K562 (cell line): ENCODE data around the gene DCST1. TPM values are rescaled to one million over a fixed set of nuclear protein-coding genes. Genes with fewer than 3 reads are reported as not detected.

Experiments used
- ATAC-seq: fragments of 200-7000 bp; cut with Tn5 transposase; 3 replicates; pipeline ENCODE4 v1.9.1; 2020; ENCODE audit warnings: moderate library complexity
- BruUV-seq: library from RNA; stranded (reverse); fragments of 400-500 nt; replicated peaks from 2 replicates; lab custom pipeline; 2021; lab: Mats Ljungman, UMichigan
- CTCF ChIA-PET: fragments of 300-600 bp; formaldehyde crosslinking; extraction: SDS; loops from one replicate; lab custom pipeline; 2021; ENCODE audit warnings: low intra/inter-chr PET ratio; lab: Yijun Ruan, JAX
- POLR2A ChIA-PET: fragments of 300-600, 350-650 bp; sonication (Branson Sonifier 250); formaldehyde crosslinking; extraction: SDS; loops from one replicate; lab custom pipeline; 2021; ENCODE audit warnings: antibody characterized with exemption, inconsistent platforms; lab: Yijun Ruan, JAX
- DNase-seq, 4 experiments: peaks; one replicate each; pipeline versions ENCODE4 v3.0.0 to v3.0.0-alpha.2; 2011 to 2018; ENCODE audit warnings: low spot score in 3 of 4, mixed read lengths in 3 of 4; ENCODE audit errors: extremely low read depth in 1 of 4
- FAIRE-seq: peaks from 2 replicates; lab custom pipeline; 2011; peaks lifted over from hg19 to GRCh38; lab: Jason Lieb, UNC
- H2AFZ ChIP-seq: 2 replicates; pipeline ENCODE4 v1.6.0; 2011; ENCODE audit warnings: low read depth, low read length, control low read depth, inconsistent platforms
- H3K27ac ChIP-seq: fragments of 200-600 bp; 3 replicates; pipeline ENCODE4 v1.8.0; 2011; ENCODE audit warnings: low read depth, mild to moderate bottlenecking, control low read depth, inconsistent platforms, low read length, moderate library complexity, mixed read lengths; ENCODE audit errors: extremely low read depth
- H3K27me3 ChIP-seq, 2 experiments: fragments of 300-600 bp in 1 of 2; 2 replicates in 1 of 2; 3 replicates in 1 of 2; pipeline versions ENCODE4 v1.6.0 to v1.8.0; 2011; ENCODE audit warnings: inconsistent platforms in 2 of 2, low read length in 2 of 2, mild to moderate bottlenecking in 1 of 2, mixed read lengths in 1 of 2, moderate library complexity in 1 of 2; ENCODE audit not compliant: control insufficient read depth in 2 of 2, insufficient read depth in 2 of 2
- H3K36me3 ChIP-seq: fragments of 300-600 bp; 3 replicates; pipeline ENCODE4 v1.8.0; 2011; ENCODE audit warnings: mild to moderate bottlenecking, low read length, inconsistent platforms; ENCODE audit not compliant: control insufficient read depth, insufficient read depth
- H3K4me1 ChIP-seq, 2 experiments: fragments of 200-600 bp in 1 of 2; replicated peaks in 1 of 2; 2 replicates in 1 of 2; 3 replicates in 1 of 2; pipeline versions ENCODE4 v1.5.1 to v1.8.0; 2011; ENCODE audit warnings: inconsistent platforms in 2 of 2, low read length in 2 of 2, mild to moderate bottlenecking in 1 of 2, mixed read lengths in 1 of 2, moderate library complexity in 1 of 2; ENCODE audit not compliant: control insufficient read depth in 2 of 2, insufficient read depth in 2 of 2
- H3K4me2 ChIP-seq: 2 replicates; pipeline ENCODE4 v1.6.1; 2011; ENCODE audit warnings: low read length, control low read depth, inconsistent platforms, mixed read lengths; ENCODE audit not compliant: insufficient read depth
- H3K4me3 ChIP-seq: fragments of 200-600 bp; sonication (generic), shearing (Covaris generic); 2 replicates; pipeline ENCODE4 v1.5.1; 2016; ENCODE audit warnings: control low read depth, inconsistent platforms
- H3K79me2 ChIP-seq: fragments of 200-600 bp; 3 replicates; pipeline ENCODE4 v1.8.0; 2011; ENCODE audit warnings: low read length, inconsistent platforms; ENCODE audit not compliant: control insufficient read depth, insufficient read depth
- H3K9ac ChIP-seq, 2 experiments: 2 replicates each; pipeline versions ENCODE4 v1.6.0 to v1.6.1; 2011; ENCODE audit warnings: low read depth in 2 of 2, low read length in 2 of 2, control low read depth in 1 of 2, inconsistent platforms in 1 of 2, mild to moderate bottlenecking in 1 of 2, mixed read lengths in 1 of 2; ENCODE audit not compliant: insufficient read depth in 1 of 2
- H3K9me1 ChIP-seq: one replicate; pipeline ENCODE4 v1.6.0; 2011; ENCODE audit warnings: inconsistent platforms, mild to moderate bottlenecking, low read length, moderate library complexity; ENCODE audit not compliant: control insufficient read depth, insufficient read depth
- H3K9me3 ChIP-seq: replicated peaks from 2 replicates; pipeline ENCODE4 v1.5.1; 2011; ENCODE audit warnings: low read depth, low read length, inconsistent platforms; ENCODE audit not compliant: control insufficient read depth, insufficient read depth
- H4K20me1 ChIP-seq: replicated peaks from 2 replicates; pipeline ENCODE4 v1.6.1; 2011; ENCODE audit warnings: low read length, inconsistent platforms, mixed read lengths; ENCODE audit not compliant: control insufficient read depth, insufficient read depth
- CBFB ChIP-seq: sonication (generic); formaldehyde crosslinking; IDR thresholded peaks from 2 replicates; pipeline ENCODE4 v1.4.0; 2020; ENCODE audit warnings: mild to moderate bottlenecking, missing genetic modification reagents
- FOXJ2 ChIP-seq: fragments of 200-800 bp; sonication (Bioruptor generic); IDR thresholded peaks from 2 replicates; pipeline ENCODE4 v1.6.1; 2016; ENCODE audit warnings: missing genetic modification characterization, missing compliant biosample characterization
- KLF16 ChIP-seq: IDR thresholded peaks from 2 replicates; pipeline ENCODE4 v1.6.1; 2016; ENCODE audit warnings: antibody characterized with exemption
- MEF2A ChIP-seq: IDR thresholded peaks from 2 replicates; pipeline ENCODE4 v1.6.1; 2011; ENCODE audit warnings: low read depth, mild to moderate bottlenecking, low read length, moderate library complexity; ENCODE audit not compliant: control insufficient read depth
- NFATC3 ChIP-seq: fragments of 450-650 bp; IDR thresholded peaks from 2 replicates; pipeline ENCODE4 v1.6.1; 2017; ENCODE audit warnings: mild to moderate bottlenecking
- RUNX1 ChIP-seq: sonication (generic); IDR thresholded peaks from 2 replicates; pipeline ENCODE4 v1.6.1; 2016; ENCODE audit warnings: antibody characterized with exemption, low read depth
- ZMIZ1 ChIP-seq, 2 experiments: fragments of 150-350 bp in 1 of 2; IDR thresholded peaks; 2 replicates each; pipeline ENCODE4 v1.6.1; 2012 to 2016; ENCODE audit warnings: low read depth in 2 of 2, low read length in 2 of 2, mild to moderate bottlenecking in 1 of 2, moderate library complexity in 1 of 2
- ZNF644 ChIP-seq: fragments of 200-800 bp; sonication (Bioruptor generic); IDR thresholded peaks from 2 replicates; pipeline ENCODE4 v1.6.1; 2016; ENCODE audit warnings: low read depth, missing genetic modification characterization, missing compliant biosample characterization
- ZNF668 ChIP-seq: fragments of 250-450 bp; sonication (Bioruptor Pico); IDR thresholded peaks from 2 replicates; pipeline ENCODE4 v1.8.0; 2022; ENCODE audit warnings: mild to moderate bottlenecking, inconsistent platforms
- WGBS: fragments of 100-300 bp; shearing (Covaris generic); methylation state at CpG from one replicate; pipeline ENCODE4 v1.1.6; 2016; ENCODE audit warnings: low coverage, mixed read lengths; ENCODE audit not compliant: insufficient coverage; ENCODE audit errors: missing lambda C conversion rate; 5-methylcytosine and 5-hydroxymethylcytosine counted together
- in situ Hi-C: fragments of 300-500 bp; cut with MboI; formaldehyde crosslinking; loops from 4 replicates; pipeline ENCODE4 v1.15.0; 2018; ENCODE audit warnings: inconsistent platforms, mixed read lengths
- intact Hi-C: fragments of 100-400 bp; cut with micrococcal nuclease; formaldehyde crosslinking; loops from 2 replicates; pipeline ENCODE4 v1.14.2; 2022
- polyA plus RNA-seq, 8 experiments: library from polyadenylated mRNA; depleted of rRNA in 4 of 8; stranded (reverse) in 5 of 8; unstranded in 3 of 8; fragments of >200 nt; fragmentation: Nextera tagmentation in 2 of 8; fragmentation: Illumina TruSeq in 1 of 8; extraction: Ambion mirVana in 2 of 8; extraction: Trizol in 1 of 8; gene quantifications; 2 replicates each; pipeline versions ENCODE4 v1.2.1 to v1.2.3, GENCODE V29; 2011 to 2014; ENCODE audit warnings: inconsistent platforms in 1 of 8, missing spikeins in 1 of 8
- total RNA-seq, 7 experiments: library from RNA; depleted of rRNA in 6 of 7; stranded (reverse); fragments of >200 nt in 6 of 7; fragmentation: Illumina TruSeq in 2 of 7; extraction: Trizol in 2 of 7; gene quantifications; 2 replicates each; pipeline versions ENCODE4 v1.2.1 to v1.2.3, GENCODE V29; 2011 to 2021; ENCODE audit warnings: low replicate concordance in 1 of 7
- TF ChIP-seq, protein P1 (sequence below): fragments of 250-450 bp; sonication (Bioruptor Pico); IDR thresholded peaks from 2 replicates; pipeline ENCODE4 v1.8.0; 2021; ENCODE audit warnings: mild to moderate bottlenecking, moderate library complexity

The DCST1 gene
- total and polyA plus RNA-seq, 9 of the 15 experiments (the other 6 are each of a cell fraction or from before 2014, with no cell fraction given): not detected

GRCh38 chr1:155043793-155044192 is 10.2 kb downstream of the DCST1 start:
- WGBS: 54% methylated on average over 3 of the region's 3 CpGs
- in situ Hi-C loops: no loop called here
- H3K9ac ChIP-seq: no peak overlapping the region
- no peak overlapping the region for H3K27ac ChIP-seq
- DNase-seq (no peak), ATAC-seq (no peak), FAIRE-seq (no peak)
- peaks cover 6% of the 10 kb centered on the region; the same call in 1 of the 2 replicates for H4K20me1 ChIP-seq
- peaks cover 9 to 27% of the 10 kb centered on the region in 2 experiments; a peak in 4 of 5 replicates for H3K4me1 ChIP-seq
- no peak for TF ChIP-seq CBFB (CRISPR knock-in tag)
- no peak for TF ChIP-seq KLF16
- TF ChIP-seq, protein P1, sequence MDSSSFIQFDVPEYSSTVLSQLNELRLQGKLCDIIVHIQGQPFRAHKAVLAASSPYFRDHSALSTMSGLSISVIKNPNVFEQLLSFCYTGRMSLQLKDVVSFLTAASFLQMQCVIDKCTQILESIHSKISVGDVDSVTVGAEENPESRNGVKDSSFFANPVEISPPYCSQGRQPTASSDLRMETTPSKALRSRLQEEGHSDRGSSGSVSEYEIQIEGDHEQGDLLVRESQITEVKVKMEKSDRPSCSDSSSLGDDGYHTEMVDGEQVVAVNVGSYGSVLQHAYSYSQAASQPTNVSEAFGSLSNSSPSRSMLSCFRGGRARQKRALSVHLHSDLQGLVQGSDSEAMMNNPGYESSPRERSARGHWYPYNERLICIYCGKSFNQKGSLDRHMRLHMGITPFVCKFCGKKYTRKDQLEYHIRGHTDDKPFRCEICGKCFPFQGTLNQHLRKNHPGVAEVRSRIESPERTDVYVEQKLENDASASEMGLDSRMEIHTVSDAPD (CRISPR knock-in tag): no peak
- TF ChIP-seq RUNX1: no peak
- TF ChIP-seq FOXJ2 (tag): no peak
- TF ChIP-seq ZMIZ1 (IDR thresholded peaks at IDR 0.05; ENCODE audit: low read depth in 2 of 2, low read length in 2 of 2): no peak
- no peak for TF ChIP-seq NFATC3
- TF ChIP-seq ZNF668 (CRISPR knock-in tag): no peak
- TF ChIP-seq MEF2A: no peak
- TF ChIP-seq ZNF644 (tag): no peak
- ChIA-PET CTCF (no interaction called here), POLR2A (interaction anchor here (0.6 to 2.1 kb wide), 5 partner anchors 16 to 495 kb away, joined by 3 to 5 read pairs (median 3); no protein-coding TSS in a partner anchor)
- no peak overlapping the region for H3K4me2 ChIP-seq
- H3K79me2 ChIP-seq: no peaks in the 10 kb centered on the region
- no peak overlapping the region for H3K4me3 ChIP-seq
- BruUV-seq: no TSS peak
- no peaks in the 10 kb centered on the region for H3K9me3 ChIP-seq
- intact Hi-C loops: no loop called here
- no peaks in the 10 kb centered on the region; a peak in 1 of 5 replicates for H3K27me3 ChIP-seq
- H3K9me1 ChIP-seq: peaks cover 4% of the 10 kb centered on the region
- H3K36me3 ChIP-seq: no peaks in the 10 kb centered on the region
- no peak overlapping the region for H2AFZ ChIP-seq
